AG04450 (cell line): ENCODE data around the gene NDEL1. TPM values are rescaled to one million over a fixed set of nuclear protein-coding genes. Genes with fewer than 3 reads are reported as not detected.
"Not testable (repeated sequence)": the region's sequence is repeated elsewhere in the genome, so short reads cannot be mapped to it uniquely, and the experiment has no call there.

ENCODE experiments used
- CTCF ChIA-PET: fragments of 300-600, 350-600 bp; formaldehyde crosslinking; extraction: SDS; loops from one replicate; lab custom pipeline; 2022; ENCODE audit warnings: antibody characterized with exemption, inconsistent platforms; lab: Charles Lee
- POLR2A ChIA-PET: fragments of 350-600 bp; formaldehyde crosslinking; extraction: SDS; loops from one replicate; lab custom pipeline; 2021; ENCODE audit warnings: antibody characterized with exemption, inconsistent platforms; lab: Yijun Ruan, JAX
- DNase-seq: peaks from one replicate; pipeline ENCODE4 v3.0.0-alpha.2; 2011; ENCODE audit warnings: low read depth, low spot score
- H3K27ac ChIP-seq: one replicate; pipeline ENCODE4 v1.5.1; 2012; ENCODE audit warnings: low read depth, low read length, control low read depth
- H3K27me3 ChIP-seq: one replicate; pipeline ENCODE4 v1.6.0; 2012; ENCODE audit warnings: low read length; ENCODE audit not compliant: control insufficient read depth, insufficient read depth
- H3K4me3 ChIP-seq: 2 replicates; pipeline ENCODE4 v1.5.1; 2011; ENCODE audit warnings: mild to moderate bottlenecking, low read depth, low read length, control low read depth
- H3K9me3 ChIP-seq: 2 replicates; pipeline ENCODE4 v1.5.1; 2012; ENCODE audit warnings: low read length; ENCODE audit not compliant: control insufficient read depth, insufficient read depth
- CTCF ChIP-seq: IDR thresholded peaks from 2 replicates; pipeline ENCODE4 v1.5.1; 2011; ENCODE audit warnings: low read depth, low read length, control low read depth, inconsistent platforms
- polyA plus RNA-seq: library from polyadenylated mRNA; depleted of rRNA; stranded (reverse); fragments of >200 nt; gene quantifications from 2 replicates; pipeline ENCODE4 v1.2.3, GENCODE V29; 2011

The NDEL1 gene
- polyA plus RNA-seq, 1 experiment, result 74.7 TPM

DNA sequence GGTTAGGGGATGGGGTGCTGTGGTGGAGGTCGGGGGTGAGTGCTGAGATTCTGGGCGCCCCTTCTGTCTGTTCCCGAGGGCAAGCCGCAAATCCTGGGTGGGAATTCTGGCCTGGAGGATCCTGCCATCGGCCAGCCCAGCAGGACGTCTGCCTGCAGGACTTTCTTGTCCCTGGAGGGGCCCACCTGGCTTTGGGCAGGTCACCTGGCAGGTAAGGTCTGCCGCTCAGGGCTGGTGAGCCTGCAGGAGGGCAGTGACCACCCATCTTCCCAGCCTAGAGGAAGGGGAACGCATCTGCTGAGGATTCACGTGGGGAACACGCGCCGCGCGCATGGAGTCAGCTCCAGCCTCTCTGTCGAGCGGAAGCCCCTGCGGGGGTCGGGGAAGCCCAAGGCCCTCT is 43.4 kb upstream of the NDEL1 start:
- Histone ChIP-seq H3K4me3 (no peak overlapping the region), H3K27me3 (no peaks in the 10 kb centered on the region), H3K9me3 (peaks cover 6% of the 10 kb centered on the region; the same call in 1 of the 2 replicates), H3K27ac (no peak overlapping the region)
- TF ChIP-seq CTCF, result no peak
- no peak for DNase-seq
- POLR2A ChIA-PET, result no interaction called here
- CTCF ChIA-PET, result interaction anchor here (1.6 kb wide), 1 partner anchor 18 kb away, joined by 7 read pairs; no protein-coding TSS in a partner anchor

- ChIA-PET POLR2A (interaction anchor here (0.6 kb wide), 1 partner anchor 59 kb away, joined by 4 read pairs; no protein-coding TSS in a partner anchor), CTCF (interaction anchor here (0.7 to 1.6 kb wide), 2 partner anchors 9 to 17 kb away, joined by 3 to 7 read pairs; no protein-coding TSS in a partner anchor)
- Histone ChIP-seq H3K27me3 (peaks cover 2% of the 10 kb centered on the region), H3K9me3 (peaks cover 6% of the 10 kb centered on the region; the same call in 1 of the 2 replicates), H3K27ac (no peak overlapping the region), H3K4me3 (no peak overlapping the region)
- DNase-seq, result no peak
- no peak for TF ChIP-seq CTCF
Measured at GRCh38 chr17:8392674-8393469, 42.8 kb upstream of the NDEL1 start.

- TF ChIP-seq CTCF, result no peak
- Histone ChIP-seq H3K27me3 (peaks cover 2% of the 10 kb centered on the region), H3K27ac (no peak overlapping the region), H3K4me3 (no peak overlapping the region), H3K9me3 (peaks cover 6% of the 10 kb centered on the region; the same call in 1 of the 2 replicates)
- DNase-seq, result no peak
- ChIA-PET POLR2A (interaction anchor here (0.7 kb wide), 1 partner anchor 42 kb away, joined by 4 read pairs; no protein-coding TSS in a partner anchor), CTCF (interaction anchor here (0.6 to 1.8 kb wide), 5 partner anchors 10 to 392 kb away, joined by 3 to 6 read pairs (median 4); no protein-coding TSS in a partner anchor)
Measured at GRCh38 chr17:8393470-8394231, 42.0 kb upstream of the NDEL1 start.

DNA sequence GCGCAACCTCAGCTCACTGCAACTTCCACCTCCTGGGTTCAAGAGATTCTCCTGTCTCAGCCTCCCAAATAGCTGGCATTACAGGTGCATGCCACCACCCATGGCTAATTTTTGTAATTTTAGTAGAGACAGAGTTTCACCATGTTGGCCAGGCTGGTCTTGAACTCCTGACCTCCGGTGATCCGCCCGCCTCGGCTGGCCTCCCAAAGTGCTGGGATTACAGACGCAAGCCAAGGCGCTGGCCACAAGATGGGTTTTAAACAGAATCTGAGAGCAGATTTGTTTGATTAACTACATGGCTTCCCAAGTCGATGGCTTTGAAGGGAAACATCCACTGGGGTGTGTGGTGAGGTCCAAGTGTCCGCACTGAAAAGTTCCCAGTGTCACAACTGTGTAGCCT is 41.2 kb upstream of the NDEL1 start:
- H3K27ac ChIP-seq, DNase-seq, POLR2A ChIA-PET, H3K4me3 ChIP-seq, H3K27me3 ChIP-seq, H3K9me3 ChIP-seq: not testable (repeated sequence)
- CTCF ChIA-PET, result interaction anchor here (0.6 to 1.8 kb wide), 6 partner anchors 11 to 392 kb away, joined by 3 to 6 read pairs (median 4); no protein-coding TSS in a partner anchor

DNA sequence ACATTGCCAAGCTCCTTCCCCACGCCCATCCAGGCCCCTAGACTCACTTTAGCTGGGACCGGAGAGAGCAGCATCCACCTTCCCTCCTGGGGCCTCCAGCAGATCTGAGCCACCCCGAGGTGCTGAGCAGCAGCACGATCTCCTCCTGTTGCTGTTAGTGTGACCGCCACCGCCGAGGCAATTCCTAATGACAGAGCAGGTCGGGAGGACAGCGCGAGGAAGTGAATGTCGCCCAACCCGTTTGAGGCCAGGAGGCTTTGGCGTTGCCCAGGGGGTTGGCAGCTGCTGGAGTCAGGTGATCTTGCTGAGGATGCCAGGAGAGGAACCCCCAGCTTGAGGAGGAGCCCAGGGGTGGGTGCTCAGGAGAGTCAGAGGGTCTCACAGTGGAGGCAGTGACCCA is 38.0 kb upstream of the NDEL1 start, which contains the start of gene RNF222:
RNF222 (minus strand) TSS at position 192 of the 400 bp plus-strand sequence. CDS start 4,366 bp downstream, outside the sequence.
- Histone ChIP-seq H3K9me3 (peaks cover 3% of the 10 kb centered on the region; the same call in 1 of the 2 replicates), H3K4me3 (no peak within 1 kb of the TSS), H3K27me3 (peaks cover 11% of the 10 kb centered on the region), H3K27ac (no peak within 1 kb of the TSS)
- ChIA-PET CTCF (interaction anchor here (1.1 to 1.5 kb wide), 2 partner anchors 12 to 13 kb away, joined by 5 read pairs; no protein-coding TSS in a partner anchor), POLR2A (interaction anchor here (0.6 kb wide), 1 partner anchor 92 kb away, joined by 3 read pairs; no protein-coding TSS in a partner anchor)
- DNase-seq, result no peak
- no peak for TF ChIP-seq CTCF
